ENCODE data around the gene IGDCC3. TPM values are rescaled to one million over a fixed set of nuclear protein-coding genes. Genes with fewer than 3 reads are reported as not detected.

Gene IGDCC3
- total and polyA plus RNA-seq, 2 of the 8 experiments (the other 6 are each of a cell fraction or from before 2014, with no cell fraction given), result 26.8 to 45.7 TPM

GRCh38 chr15:65412556-65412955, 34.8 kb upstream of the IGDCC3 start:
- peaks cover 34 to 49% (median 40%) of the 10 kb centered on the region in 4 experiments for H3K4me1 ChIP-seq (replicated peaks in 1 of 4; ENCODE audit: control insufficient read depth in 3 of 4, insufficient read depth in 4 of 4, low read length in 3 of 4)
- H3K79me1 ChIP-seq (ENCODE audit: low read depth, low read length), result peaks cover 3% of the 10 kb centered on the region; the same call in 1 of the 2 replicates
- no peak overlapping the region for H2BK20ac ChIP-seq (ENCODE audit: low read length)
- ChIA-PET POLR2A (ENCODE audit: partially characterized antibody) (interaction anchor here (0.6 to 12.2 kb wide), 6 partner anchors 9 to 586 kb away, joined by 3 to 229 read pairs (median 5); partner anchors contain the start of gene IGDCC4), CTCF (ENCODE audit: partially characterized antibody) (interaction anchor here (1.0 to 14.6 kb wide), 5 partner anchors 9 to 51 kb away, joined by 3 to 180 read pairs (median 4); no protein-coding TSS in a partner anchor)
- H2BK120ac ChIP-seq (replicated peaks; ENCODE audit: low read depth, low read length), result no peak overlapping the region
- H3K56ac ChIP-seq (replicated peaks; ENCODE audit: insufficient read length, low read depth, low read length), result no peak overlapping the region
- H2AK5ac ChIP-seq (ENCODE audit: low read depth, low read length), result no peak overlapping the region
- no peak overlapping the region for H3K4ac ChIP-seq (replicated peaks; ENCODE audit: insufficient read length, low read depth, low read length)
- FAIRE-seq (no peak), DNase-seq (ENCODE audit: low read depth in 1 of 2, low spot score in 2 of 2) (no peak)
- no peak overlapping the region for H4K91ac ChIP-seq (replicated peaks; ENCODE audit: insufficient read length, low read length)
- H4K8ac ChIP-seq (ENCODE audit: extremely low read depth, insufficient read depth, low read length), result no peak overlapping the region
- 82% methylated on average over 1 of the region's 1 CpG; no CpG with 5 or more reads in 1 of the 2 experiments for WGBS, 2 experiments (ENCODE audit: extremely low coverage in 1 of 2, insufficient coverage in 1 of 2, insufficient read length in 1 of 2, insufficient replicate concordance in 2 of 2, low coverage in 1 of 2, low lambda C conversion rate in 2 of 2, missing lambda C conversion rate in 1 of 2)
- H2BK12ac ChIP-seq (ENCODE audit: low read depth, low read length), result no peak overlapping the region
- H3K79me2 ChIP-seq (ENCODE audit: control insufficient read depth in 1 of 2, insufficient read depth in 2 of 2, low read length in 2 of 2), result peaks cover 0 to 14% of the 10 kb centered on the region in 2 experiments; a peak in 2 of 4 replicates
- H4K5ac ChIP-seq (ENCODE audit: insufficient read length, low read depth, low read length), result no peak overlapping the region
- no peak overlapping the region for H3K18ac ChIP-seq (ENCODE audit: extremely low read depth, low read length)
- no peaks in the 10 kb centered on the region for H3K27me3 ChIP-seq (replicated peaks in 1 of 4; ENCODE audit: control insufficient read depth in 3 of 4, extremely low read depth in 1 of 4, insufficient read depth in 3 of 4, low read length in 3 of 4)
- no peak overlapping the region for H3K23ac ChIP-seq (ENCODE audit: insufficient read length)
- no peaks in the 10 kb centered on the region for H4K20me1 ChIP-seq (replicated peaks in 1 of 2; ENCODE audit: control insufficient read depth in 1 of 2, insufficient read depth in 2 of 2, low read length in 2 of 2)
- no peak overlapping the region for H2AFZ ChIP-seq (ENCODE audit: low read length)
- H2BK5ac ChIP-seq (ENCODE audit: low read depth, low read length), result no peak overlapping the region
- 0 out of 2 replicates have a peak, but pooled peaks cover 2% of the 10 kb centered on the region for H3K23me2 ChIP-seq (ENCODE audit: low read depth, low read length)
- H3K14ac ChIP-seq (ENCODE audit: insufficient read length), result no peak overlapping the region
- H3K9me3 ChIP-seq (ENCODE audit: insufficient read depth in 2 of 2, low read depth in 1 of 2, low read length in 1 of 2), result no peaks in the 10 kb centered on the region
- H3K9ac ChIP-seq (replicated peaks in 1 of 4; ENCODE audit: extremely low read depth in 1 of 4, low read depth in 3 of 4, low read length in 3 of 4), result no peak overlapping the region
- no peak overlapping the region for H2BK15ac ChIP-seq (ENCODE audit: low read length)
- H3K27ac ChIP-seq (ENCODE audit: low read depth, low read length), result no peak overlapping the region
- no peak overlapping the region for H3K4me2 ChIP-seq (ENCODE audit: insufficient read depth in 1 of 2, low read depth in 2 of 2, low read length in 2 of 2)
- H3K36me3 ChIP-seq (ENCODE audit: control insufficient read depth in 2 of 4, insufficient read depth in 4 of 4, low read length in 3 of 4), result no peaks in the 10 kb centered on the region
- no peak overlapping the region for H3K4me3 ChIP-seq (ENCODE audit: extremely low read depth in 1 of 4, insufficient read depth in 2 of 4, low read depth in 3 of 4, low read length in 4 of 4)
- TF ChIP-seq YY1 (IDR thresholded peaks at IDR 0.05; ENCODE audit: low read depth, low read length) (no peak), PHF8 (conservative IDR thresholded peaks at IDR 0.05; ENCODE audit: low read depth, low read length) (no peak), SUZ12 (IDR thresholded peaks at IDR 0.05; ENCODE audit: low read length) (no peak), TAF7 (optimal IDR thresholded peaks at IDR 0.05; ENCODE audit: borderline replicate concordance, low read depth, low read length) (no peak), SIX5 (IDR thresholded peaks at IDR 0.05; ENCODE audit: low read depth, low read length) (no peak), SP1 (IDR thresholded peaks at IDR 0.05; ENCODE audit: low read depth, low read length) (no peak), ATF3 (IDR thresholded peaks at IDR 0.05; ENCODE audit: insufficient read depth, low read depth, low read length) (no peak), GABPA (IDR thresholded peaks at IDR 0.05; ENCODE audit: borderline replicate concordance, insufficient read depth, low read length) (no peak), RFX5 (IDR thresholded peaks at IDR 0.05; ENCODE audit: borderline replicate concordance, low read depth, low read length) (no peak), TEAD4 (IDR thresholded peaks at IDR 0.05; ENCODE audit: low read depth, low read length) (no peak), BRCA1 (IDR thresholded peaks at IDR 0.05; ENCODE audit: low read depth, low read length) (no peak), EGR1 (IDR thresholded peaks at IDR 0.05; ENCODE audit: borderline replicate concordance, low read depth, low read length) (no peak), FOSL1 (IDR thresholded peaks at IDR 0.05; ENCODE audit: insufficient read depth, low read depth, low read length) (no peak)
- TF ChIP-seq, protein P1, sequence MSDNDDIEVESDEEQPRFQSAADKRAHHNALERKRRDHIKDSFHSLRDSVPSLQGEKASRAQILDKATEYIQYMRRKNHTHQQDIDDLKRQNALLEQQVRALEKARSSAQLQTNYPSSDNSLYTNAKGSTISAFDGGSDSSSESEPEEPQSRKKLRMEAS (IDR thresholded peaks at IDR 0.05), result no peak

All from H1 (cell line).